RCC 7860 (cell line): Measurements from ENCODE around the gene GARRE1.
"Not testable (repeated sequence)": the region's sequence is repeated elsewhere in the genome, so short reads cannot be mapped to it uniquely, and the experiment has no call there.

ENCODE experiments used
- DNase-seq: peaks from one replicate; pipeline ENCODE4 v3.0.0-alpha.2; 2015; ENCODE audit warnings: low spot score
- FAIRE-seq: peaks from 2 replicates; lab custom pipeline; 2012; peaks lifted over from hg19 to GRCh38; lab: Jason Lieb, UNC

The GARRE1 gene

GRCh38 chr19:34254046-34254697 is at the start of gene GARRE1:
Gene GARRE1 (plus strand): TSS chr19:34254554. CDS start chr19:34300474, 45,920 bp downstream.
- FAIRE-seq (no peak), DNase-seq (peak; percentile 23)

DNA sequence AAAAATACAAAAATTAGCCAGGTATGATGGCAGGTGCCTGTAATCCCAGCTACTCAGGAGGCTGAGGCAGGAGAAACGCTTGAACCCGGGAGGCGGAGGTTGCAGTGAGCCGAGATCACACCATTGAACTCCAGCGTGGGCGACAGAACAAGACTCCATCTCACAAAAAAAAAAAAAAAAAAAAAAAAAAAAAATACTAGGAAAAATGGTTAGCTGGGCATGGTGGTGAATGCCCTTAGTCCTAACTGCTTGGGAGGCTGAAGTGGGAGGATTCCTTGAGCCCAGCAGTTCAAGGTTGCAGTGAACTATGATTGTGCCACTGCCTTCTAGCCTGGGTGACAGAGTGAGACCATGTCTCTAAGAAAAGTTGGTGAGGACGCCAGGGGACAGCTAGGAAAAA is 49.0 kb upstream of the GARRE1 start:
- not testable (repeated sequence) for FAIRE-seq, DNase-seq

DNA sequence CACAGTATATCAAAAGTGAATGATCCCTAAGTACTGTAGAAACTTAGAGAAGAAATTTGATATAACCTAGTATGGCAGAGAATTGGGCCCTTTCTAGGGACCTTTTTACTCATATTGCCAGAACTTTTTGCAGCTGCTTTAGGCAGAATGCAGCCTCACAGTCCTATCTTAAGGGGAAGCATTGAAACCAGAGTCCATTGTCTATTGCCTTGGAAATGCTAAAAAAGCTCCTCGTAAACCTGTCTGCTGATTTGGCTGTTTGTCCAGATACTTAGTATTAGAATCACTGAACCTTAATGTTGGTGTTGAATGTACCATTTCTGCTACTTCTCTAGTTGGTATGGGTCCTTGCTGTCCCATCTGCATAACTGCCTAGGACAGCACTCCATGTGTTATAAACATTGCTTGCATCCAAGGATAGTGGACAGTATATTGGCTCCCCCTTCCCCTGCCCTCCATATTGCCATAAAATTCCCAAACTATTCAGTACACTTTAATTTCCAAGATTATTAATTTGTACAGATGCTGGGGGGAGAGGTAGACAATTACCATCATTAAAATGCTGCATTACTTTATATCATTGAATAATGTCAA is 46.0 kb upstream of the GARRE1 start:
- FAIRE-seq (no peak), DNase-seq (no peak)

DNA sequence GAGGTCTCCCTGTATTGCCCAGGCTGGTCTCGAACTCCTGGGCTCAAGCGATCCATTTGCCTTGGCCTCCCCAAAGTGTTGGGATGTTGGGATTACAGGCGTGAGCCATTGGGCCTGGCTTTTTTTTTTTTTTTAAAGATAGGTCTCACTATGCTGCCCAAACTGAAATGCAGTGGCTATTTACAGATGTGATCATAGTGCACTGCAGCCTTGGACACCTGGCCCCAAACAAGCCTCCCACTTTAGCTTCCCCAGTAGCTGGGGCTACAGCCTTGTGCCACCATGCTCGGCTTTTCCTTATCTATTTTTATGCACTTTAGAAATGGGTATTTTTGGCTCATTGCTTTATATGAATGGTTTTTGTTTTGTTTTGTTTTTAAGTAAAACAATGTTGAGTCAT is 44.6 kb upstream of the GARRE1 start:
- DNase-seq (no peak), FAIRE-seq (no peak)

- no peak for FAIRE-seq
- DNase-seq, result no peak
These were observed 41.1 kb upstream of the GARRE1 start for GRCh38 chr19:34213283-34213682.

- DNase-seq (no peak), FAIRE-seq (no peak)
These were observed 40.3 kb upstream of the GARRE1 start for GRCh38 chr19:34214040-34214439.

- no peak for FAIRE-seq
These were observed 39.2 kb upstream of the GARRE1 start for GRCh38 chr19:34215006-34215665.

DNA sequence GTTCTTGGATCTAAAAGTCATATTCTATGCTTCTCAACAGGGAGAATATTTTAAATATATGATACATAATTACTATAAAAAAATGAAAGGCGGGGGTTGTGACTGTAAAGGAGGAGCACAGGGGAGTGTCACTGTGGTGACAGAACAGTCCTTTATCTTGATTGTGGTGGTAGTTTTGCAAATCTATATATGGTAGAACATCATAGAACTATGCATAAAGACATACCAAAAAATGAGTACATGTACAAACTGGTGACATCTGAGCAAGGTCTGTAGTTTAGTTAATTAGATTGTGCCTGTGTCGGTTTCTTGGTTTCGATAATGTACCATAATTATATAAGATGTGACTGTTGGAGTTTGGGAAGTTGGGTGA is 38.7 kb upstream of the GARRE1 start:
- DNase-seq, result no peak
- no peak for FAIRE-seq

More at GRCh38 chr19:34215006-34215665, 39.2 kb upstream of the GARRE1 start:
- no peak for DNase-seq

DNA sequence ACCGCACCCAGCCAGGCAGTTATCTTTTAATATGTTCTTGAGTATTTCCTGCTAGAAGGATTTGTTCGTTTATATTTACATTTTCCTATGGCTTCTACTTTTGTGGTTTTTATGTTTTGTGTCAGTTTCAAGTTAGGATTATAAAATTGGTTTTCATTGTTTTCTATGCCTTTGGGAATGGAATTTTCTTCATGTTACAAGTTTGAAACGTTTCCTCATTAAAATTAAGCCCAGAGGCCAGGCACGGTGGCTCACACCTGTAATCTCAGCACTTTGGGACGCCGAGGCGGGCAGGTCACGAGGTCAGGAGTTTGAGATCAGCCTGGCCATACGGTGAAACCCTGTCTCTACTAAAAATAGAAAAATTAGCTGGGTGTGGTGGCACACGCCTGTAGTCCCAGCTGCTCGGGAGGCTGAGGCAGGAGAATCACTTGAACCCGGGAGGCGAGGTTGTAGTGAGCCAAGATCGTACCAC is 37.6 kb upstream of the GARRE1 start:
- DNase-seq, FAIRE-seq: not testable (repeated sequence)

GRCh38 chr19:34217952-34218817 is 36.2 kb upstream of the GARRE1 start:
- DNase-seq (peak; percentile 88), FAIRE-seq (peak; percentile 97)

- FAIRE-seq (no peak), DNase-seq (no peak)
These were observed 35.6 kb upstream of the GARRE1 start for GRCh38 chr19:34218818-34219164.

DNA sequence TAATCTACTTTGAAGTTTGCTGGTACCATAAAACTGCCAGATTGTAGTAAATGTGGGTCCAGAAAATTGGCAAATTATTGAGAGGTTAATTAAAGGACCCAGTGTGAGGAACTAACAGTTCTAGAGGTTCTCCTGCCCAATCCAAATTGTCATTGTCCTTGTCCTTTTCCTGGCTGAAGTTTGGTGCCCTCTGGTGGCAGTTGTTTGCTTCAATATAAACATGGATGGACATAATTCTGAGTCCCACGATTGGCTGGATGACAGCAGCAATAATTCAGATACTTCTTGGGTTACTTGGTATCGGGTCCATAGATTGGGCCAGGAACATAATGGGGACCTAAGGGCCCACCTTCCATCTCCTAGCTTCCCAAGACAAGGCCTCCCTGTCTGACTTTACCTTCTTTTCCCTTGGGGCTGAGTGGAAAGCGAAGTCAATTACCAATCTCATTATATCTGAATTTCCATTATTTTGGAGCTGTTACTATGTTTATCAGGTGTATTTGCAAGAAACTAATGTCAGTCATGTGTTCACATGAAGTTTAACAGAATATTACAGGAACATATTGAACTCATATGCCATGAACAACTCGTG is 33.8 kb upstream of the GARRE1 start:
- DNase-seq (no peak), FAIRE-seq (no peak)

- FAIRE-seq, result no peak
- no peak for DNase-seq
These were observed 32.0 kb upstream of the GARRE1 start for GRCh38 chr19:34222386-34222785.

GRCh38 chr19:34224996-34225658 is 29.2 kb upstream of the GARRE1 start:
- no peak for DNase-seq
- no peak for FAIRE-seq

DNA sequence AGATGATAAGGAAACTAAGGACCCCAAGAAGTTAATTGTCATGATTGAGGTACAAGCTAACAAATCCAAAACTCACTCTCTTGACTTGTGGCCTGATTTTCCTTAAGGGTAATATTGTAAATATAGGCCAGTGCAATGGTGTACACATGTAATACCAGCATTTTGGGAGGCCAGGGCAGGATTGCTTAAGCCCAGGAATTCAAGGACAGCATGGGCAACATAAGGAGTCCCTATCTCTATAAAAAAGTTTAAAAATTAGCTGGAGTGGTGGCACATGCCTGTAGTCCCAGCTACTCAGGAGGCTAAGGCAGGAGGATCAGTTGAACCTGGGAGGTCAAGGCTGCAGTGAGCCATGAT is 28.7 kb upstream of the GARRE1 start:
- FAIRE-seq (no peak), DNase-seq (no peak)

DNA sequence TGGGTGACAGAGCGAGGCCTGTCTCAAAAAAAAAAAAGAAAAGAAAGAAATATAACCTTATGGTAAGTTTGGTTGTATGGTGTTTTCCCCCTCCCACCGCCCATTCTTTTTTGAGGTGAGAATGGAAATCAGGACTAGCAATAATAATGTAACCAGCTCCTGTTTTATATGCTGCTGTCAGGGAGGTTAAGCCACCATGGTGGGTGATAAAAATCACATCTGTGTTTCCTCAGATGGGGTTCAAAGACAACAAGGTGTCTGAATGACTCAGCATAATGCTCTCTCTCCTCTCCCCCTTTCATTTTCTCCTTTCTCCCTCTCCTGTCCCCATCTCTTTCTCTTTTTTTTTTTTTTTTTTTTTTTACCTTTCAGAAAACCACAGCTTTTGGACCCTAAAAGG is 28.3 kb upstream of the GARRE1 start:
- no peak for DNase-seq
- no peak for FAIRE-seq

DNA sequence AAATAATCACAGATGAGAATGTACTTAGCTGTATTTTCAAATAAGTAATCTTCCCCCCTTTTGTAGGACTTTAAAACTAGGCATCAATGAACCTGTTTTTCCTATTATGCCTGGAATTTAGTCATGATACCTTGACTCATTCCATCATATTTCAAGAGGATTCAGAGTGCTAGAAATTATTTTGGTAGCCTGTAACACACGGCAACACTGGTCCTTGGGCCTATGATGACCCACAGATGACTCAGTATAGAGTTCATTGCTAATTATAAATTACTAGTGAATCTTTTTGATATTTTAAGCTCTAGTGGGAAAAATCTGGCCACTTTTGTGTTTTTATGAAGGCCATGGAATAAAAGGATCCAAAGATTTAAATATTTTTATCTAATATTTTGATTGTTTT is 26.0 kb upstream of the GARRE1 start:
- FAIRE-seq (no peak), DNase-seq (no peak)

DNA sequence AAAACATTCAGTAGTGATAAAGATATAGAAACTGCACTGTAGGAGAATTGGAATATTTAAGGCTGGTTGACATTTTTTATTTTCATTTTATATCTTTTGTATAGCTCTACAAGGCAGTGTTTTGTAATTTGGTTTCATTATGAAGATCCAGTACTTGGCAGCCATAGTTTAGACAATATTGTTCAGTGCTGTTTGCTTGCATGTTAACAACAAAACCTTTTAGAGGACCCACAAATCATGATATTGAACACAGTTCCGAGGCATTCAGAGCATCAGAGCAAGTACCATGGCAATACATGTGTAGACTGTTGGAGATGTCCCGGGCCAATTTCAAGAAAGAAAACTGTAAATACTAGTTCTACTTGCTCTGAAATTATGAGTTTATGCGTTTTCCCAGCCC is 25.6 kb upstream of the GARRE1 start:
- FAIRE-seq (no peak), DNase-seq (no peak)

DNA sequence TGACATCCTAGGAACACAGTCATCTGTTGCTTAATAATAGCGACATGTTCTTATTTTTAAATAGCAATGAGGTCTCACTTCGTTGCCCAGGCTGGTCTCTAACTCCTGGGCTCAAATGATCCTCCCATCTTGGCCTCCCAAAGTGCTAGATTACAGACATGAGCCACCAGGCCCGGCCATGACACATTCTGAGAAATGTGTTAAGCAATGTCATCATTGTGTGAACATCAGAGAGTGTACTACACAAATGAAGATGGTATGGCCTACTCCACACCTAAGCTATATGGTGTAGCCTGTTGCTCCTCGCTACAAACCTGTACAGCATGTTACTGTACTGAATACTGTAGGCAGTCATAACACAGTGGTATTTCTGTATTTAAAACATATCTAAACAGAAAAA is 24.6 kb upstream of the GARRE1 start:
- FAIRE-seq, result no peak

GRCh38 chr19:34230820-34231219 is 23.5 kb upstream of the GARRE1 start:
- FAIRE-seq, result no peak
- DNase-seq, result no peak

More for the DNA sequence above, 24.6 kb upstream of the GARRE1 start:
- DNase-seq, result no peak
